Measurements from ENCODE around the gene IRF5.

DNA sequence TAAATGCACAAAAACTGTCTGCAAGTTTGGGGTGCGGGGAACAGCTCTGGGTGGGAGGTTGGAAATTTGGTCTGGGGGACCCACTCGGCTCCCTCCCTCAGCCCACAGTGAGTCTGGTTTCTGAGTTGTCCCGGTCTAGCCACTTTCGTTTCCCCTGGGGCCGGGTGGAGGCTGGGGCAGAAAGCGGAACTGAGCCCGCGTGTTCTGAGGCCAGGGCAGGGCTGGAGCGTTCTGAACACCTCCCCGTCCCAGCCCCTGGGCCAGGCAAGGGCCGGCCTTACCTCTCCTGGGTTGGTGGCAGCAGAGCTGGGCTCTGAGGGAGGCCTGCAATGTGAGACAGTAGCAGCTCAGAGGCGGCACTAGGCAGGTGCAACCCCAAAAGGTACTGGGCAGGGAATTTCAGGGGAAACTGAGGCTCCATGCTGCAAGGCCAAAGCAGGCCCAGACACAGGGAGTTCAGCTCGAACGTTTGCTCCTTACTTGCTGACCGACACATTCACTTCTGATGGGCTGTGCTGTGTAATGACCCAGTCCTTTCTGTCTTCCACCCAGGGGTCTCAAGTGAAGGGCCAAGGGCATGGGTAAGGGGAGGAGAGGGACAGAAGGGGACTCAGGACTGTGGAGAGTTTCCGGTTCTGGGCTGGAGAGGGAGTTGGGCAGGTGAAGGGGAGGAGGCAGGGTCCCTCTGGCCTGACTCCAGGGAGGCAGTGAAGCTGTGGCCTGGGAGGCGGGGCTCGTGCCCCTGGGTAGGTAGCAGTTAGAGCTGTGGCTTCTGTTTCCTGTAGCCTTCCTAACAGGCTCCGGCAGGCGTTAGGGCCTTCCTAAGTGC is 3.0 kb downstream of the IRF5 start:
- TF ChIP-seq POLR2A (IDR thresholded peaks at IDR 0.05; ENCODE audit: low read depth, low read length) (peak; percentile 81), RELA (IDR thresholded peaks at IDR 0.05; ENCODE audit: borderline replicate concordance, partially characterized antibody) (no peak), POLR2AphosphoS2 (IDR thresholded peaks at IDR 0.05; ENCODE audit: low read depth, low read length) (no peak), EZH2 (IDR thresholded peaks at IDR 0.05; ENCODE audit: borderline replicate concordance, control insufficient read depth, low read depth, low read length) (no peak), ZNF384 (IDR thresholded peaks at IDR 0.05; ENCODE audit: borderline replicate concordance, low read depth, low read length) (no peak)
- TF ChIP-seq, protein P1, sequence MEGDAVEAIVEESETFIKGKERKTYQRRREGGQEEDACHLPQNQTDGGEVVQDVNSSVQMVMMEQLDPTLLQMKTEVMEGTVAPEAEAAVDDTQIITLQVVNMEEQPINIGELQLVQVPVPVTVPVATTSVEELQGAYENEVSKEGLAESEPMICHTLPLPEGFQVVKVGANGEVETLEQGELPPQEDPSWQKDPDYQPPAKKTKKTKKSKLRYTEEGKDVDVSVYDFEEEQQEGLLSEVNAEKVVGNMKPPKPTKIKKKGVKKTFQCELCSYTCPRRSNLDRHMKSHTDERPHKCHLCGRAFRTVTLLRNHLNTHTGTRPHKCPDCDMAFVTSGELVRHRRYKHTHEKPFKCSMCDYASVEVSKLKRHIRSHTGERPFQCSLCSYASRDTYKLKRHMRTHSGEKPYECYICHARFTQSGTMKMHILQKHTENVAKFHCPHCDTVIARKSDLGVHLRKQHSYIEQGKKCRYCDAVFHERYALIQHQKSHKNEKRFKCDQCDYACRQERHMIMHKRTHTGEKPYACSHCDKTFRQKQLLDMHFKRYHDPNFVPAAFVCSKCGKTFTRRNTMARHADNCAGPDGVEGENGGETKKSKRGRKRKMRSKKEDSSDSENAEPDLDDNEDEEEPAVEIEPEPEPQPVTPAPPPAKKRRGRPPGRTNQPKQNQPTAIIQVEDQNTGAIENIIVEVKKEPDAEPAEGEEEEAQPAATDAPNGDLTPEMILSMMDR (IDR thresholded peaks at IDR 0.05 in 2 of 3, conservative IDR thresholded peaks at IDR 0.05 in 1 of 3; ENCODE audit: control insufficient read depth in 2 of 3, extremely low read depth in 1 of 3, insufficient read depth in 1 of 3, low read depth in 3 of 3, low read length in 3 of 3) = no peak
